Endothelial cell of umbilical vein (primary cell): Measurements from ENCODE around the gene CHMP6. TPM values are rescaled to one million over a fixed set of nuclear protein-coding genes. Genes with fewer than 3 reads are reported as not detected.

Experiments
- BruUV-seq: library from RNA; stranded (reverse); fragments of 400-500 nt; replicated peaks from 2 replicates; lab custom pipeline; 2021; lab: Mats Ljungman, UMichigan
- CTCF ChIA-PET: fragments of 300-600, 350-600 bp; sonication (Branson Sonifier 250); formaldehyde crosslinking; loops from one replicate; lab custom pipeline; 2021; ENCODE audit warnings: antibody characterized with exemption, inconsistent platforms; lab: Charles Lee
- POLR2A ChIA-PET: fragments of 300-600, 350-600 bp; sonication (Branson Sonifier 250); formaldehyde crosslinking; loops from one replicate; lab custom pipeline; 2021; ENCODE audit warnings: antibody characterized with exemption, inconsistent platforms; lab: Charles Lee
- DNase-seq: peaks from one replicate; pipeline ENCODE4 v3.0.0-alpha.2; 2011; ENCODE audit warnings: low read depth, low spot score
- FAIRE-seq: peaks from 2 replicates; lab custom pipeline; 2011; peaks lifted over from hg19 to GRCh38; lab: Jason Lieb, UNC
- H2AFZ ChIP-seq: 2 replicates; pipeline ENCODE4 v1.6.0; 2012; ENCODE audit warnings: low read depth, low read length, control low read depth, inconsistent platforms
- H3K27ac ChIP-seq: 2 replicates; pipeline ENCODE4 v1.5.1; 2011; ENCODE audit warnings: low read depth, mild to moderate bottlenecking, control low read depth, low read length, moderate library complexity; ENCODE audit not compliant: insufficient read depth
- H3K27me3 ChIP-seq, 2 experiments: 2 replicates each; pipeline versions ENCODE4 v1.6.0 to v1.6.1; 2011; ENCODE audit warnings: low read length in 2 of 2, mixed read lengths in 1 of 2; ENCODE audit not compliant: control insufficient read depth in 2 of 2, insufficient read depth in 2 of 2
- H3K36me3 ChIP-seq, 2 experiments: 2 replicates in 1 of 2; 3 replicates in 1 of 2; pipeline ENCODE4 v1.5.1; 2011; ENCODE audit warnings: low read length in 2 of 2, mild to moderate bottlenecking in 1 of 2, moderate library complexity in 1 of 2; ENCODE audit not compliant: control insufficient read depth in 2 of 2, insufficient read depth in 2 of 2; ENCODE audit errors: extremely low read depth in 1 of 2
- H3K4me1 ChIP-seq: 3 replicates; pipeline ENCODE4 v1.5.1; 2011; ENCODE audit warnings: mild to moderate bottlenecking, low read length; ENCODE audit not compliant: control insufficient read depth, insufficient read depth; ENCODE audit errors: extremely low read depth
- H3K4me2 ChIP-seq: 2 replicates; pipeline ENCODE4 v1.6.1; 2011; ENCODE audit warnings: low read length, control low read depth, mixed read lengths; ENCODE audit not compliant: insufficient read depth
- H3K4me3 ChIP-seq, 3 experiments: fragments of 200-600 bp in 1 of 3; sonication (generic), shearing (Covaris generic) in 1 of 3; replicated peaks in 1 of 3; 2 replicates each; pipeline ENCODE4 v1.5.1; 2011 to 2016; ENCODE audit warnings: control low read depth in 3 of 3, low read length in 3 of 3, mild to moderate bottlenecking in 2 of 3, inconsistent platforms in 1 of 3, low read depth in 1 of 3, moderate library complexity in 1 of 3; ENCODE audit not compliant: insufficient read depth in 1 of 3
- H3K79me2 ChIP-seq: 2 replicates; pipeline ENCODE4 v1.6.0; 2012; ENCODE audit warnings: low read length, inconsistent platforms; ENCODE audit not compliant: control insufficient read depth, insufficient read depth
- H3K9ac ChIP-seq: replicated peaks from 2 replicates; pipeline ENCODE3; 2011; ENCODE audit warnings: low read length, control low read depth; ENCODE audit not compliant: insufficient read depth; ENCODE audit errors: extremely low read depth
- H3K9me1 ChIP-seq: replicated peaks from 3 replicates; pipeline ENCODE4 v1.6.0; 2011; ENCODE audit warnings: mild to moderate bottlenecking, low read length; ENCODE audit not compliant: control insufficient read depth, insufficient read depth; ENCODE audit errors: extremely low read depth
- H3K9me3 ChIP-seq: replicated peaks from 2 replicates; pipeline ENCODE4 v1.5.1; 2012; ENCODE audit warnings: low read length, inconsistent platforms; ENCODE audit not compliant: control insufficient read depth, insufficient read depth
- H4K20me1 ChIP-seq: replicated peaks from 2 replicates; pipeline ENCODE3; 2011; ENCODE audit warnings: mild to moderate bottlenecking, low read length; ENCODE audit not compliant: control insufficient read depth, insufficient read depth; ENCODE audit errors: extremely low read depth
- CTCF ChIP-seq, 2 donors: IDR thresholded peaks; 1 replicate in 1 of 2; 2 replicates in 1 of 2; pipeline ENCODE4 v1.5.1; 2011; ENCODE audit warnings: low read length in 2 of 2, mild to moderate bottlenecking in 2 of 2, moderate library complexity in 2 of 2, control low read depth in 1 of 2, inconsistent platforms in 1 of 2, low read depth in 1 of 2; ENCODE audit not compliant: insufficient read depth in 1 of 2; ENCODE audit errors: extremely low read depth in 1 of 2
- EZH2 ChIP-seq: IDR thresholded peaks from 2 replicates; pipeline ENCODE4 v1.6.1; 2012; ENCODE audit warnings: borderline replicate concordance, low read depth, mild to moderate bottlenecking, moderate library complexity, low read length, inconsistent platforms; ENCODE audit not compliant: severe bottlenecking
- FOS ChIP-seq: IDR thresholded peaks from 2 replicates; pipeline ENCODE4 v1.6.1; 2011; ENCODE audit warnings: mild to moderate bottlenecking, low read length, moderate library complexity, borderline replicate concordance; ENCODE audit not compliant: insufficient read depth
- GATA2 ChIP-seq: IDR thresholded peaks from 2 replicates; pipeline ENCODE4 v1.7.0; 2011; ENCODE audit warnings: low read depth, mild to moderate bottlenecking, moderate library complexity, mixed read lengths, low read length; ENCODE audit not compliant: insufficient read length, insufficient read depth
- JUN ChIP-seq: IDR thresholded peaks from 2 replicates; pipeline ENCODE4 v1.6.1; 2011; ENCODE audit warnings: borderline replicate concordance, low read depth; ENCODE audit not compliant: insufficient read length, insufficient read depth
- MAX ChIP-seq: IDR thresholded peaks from 2 replicates; pipeline ENCODE4 v1.6.1; 2011; ENCODE audit not compliant: insufficient read depth, insufficient read length
- MYC ChIP-seq: IDR thresholded peaks from one replicate; pipeline ENCODE4 v1.6.1; 2011; ENCODE audit warnings: mild to moderate bottlenecking, low read depth, low read length
- POLR2A ChIP-seq: IDR thresholded peaks from 2 replicates; pipeline ENCODE4 v1.6.1; 2012; ENCODE audit warnings: low read depth, mild to moderate bottlenecking, control low read depth, low read length
- POLR2AphosphoS5 ChIP-seq: IDR thresholded peaks from 2 replicates; pipeline ENCODE4 v1.6.1; 2012; ENCODE audit warnings: low read depth, mild to moderate bottlenecking, control low read depth, low read length, moderate library complexity; ENCODE audit not compliant: insufficient read depth
- dilution Hi-C: fragments of 300-500 bp; cut with MboI; formaldehyde crosslinking; loops from one replicate; pipeline ENCODE4 v1.15.0; 2019; ENCODE audit warnings: low sequenced_read_pairs; ENCODE audit not compliant: extremely low pct_ligation_motif_present
- intact Hi-C: fragments of 100-400 bp; cut with micrococcal nuclease; formaldehyde crosslinking; loops from one replicate; pipeline ENCODE4 v1.10.0; 2022
- polyA plus RNA-seq, 4 experiments: library from polyadenylated mRNA; depleted of rRNA in 3 of 4; stranded (reverse) in 3 of 4; unstranded in 1 of 4; fragments of >200 nt; gene quantifications; 2 replicates each; pipeline versions ENCODE4 v1.2.1 to v1.2.3, GENCODE V29; 2011 to 2012; ENCODE audit warnings: missing spikeins in 1 of 4
- total RNA-seq: library from RNA; stranded (reverse); gene quantifications from 2 replicates; pipeline ENCODE4 v1.2.3, GENCODE V29; 2021

CHMP6 gene
- total and polyA plus RNA-seq, 2 donors (not counting 3 experiments of a cell fraction or from before 2014, with no cell fraction given) = 42.5 to 48.5 TPM

- dilution Hi-C loops (no loop called here), intact Hi-C loops (no loop called here)
- Histone ChIP-seq H3K9ac (no peak overlapping the region), H3K4me2 (no peak overlapping the region), H3K9me1 (no peaks in the 10 kb centered on the region), H3K27ac (no peak overlapping the region), H2AFZ (no peak overlapping the region), H4K20me1 (no peaks in the 10 kb centered on the region), H3K9me3 (no peaks in the 10 kb centered on the region), H3K4me3 (no peak overlapping the region), H3K79me2 (no peaks in the 10 kb centered on the region), H3K4me1 (no peaks in the 10 kb centered on the region), H3K27me3 (no peaks in the 10 kb centered on the region), H3K36me3 (no peaks in the 10 kb centered on the region)
- DNase-seq = no peak
- no TSS peak for BruUV-seq
- POLR2A ChIA-PET = interaction anchor here (0.7 kb wide), 1 partner anchor 948 kb away, joined by 5 read pairs; no protein-coding TSS in a partner anchor
- TF ChIP-seq MYC = no peak
- no peak for TF ChIP-seq EZH2
- no peak for TF ChIP-seq CTCF (IDR thresholded peaks at IDR 0.05; ENCODE audit: extremely low read depth in 1 of 2, insufficient read depth in 1 of 2, low read depth in 1 of 2, low read length in 2 of 2)
- TF ChIP-seq POLR2AphosphoS5 = no peak
- TF ChIP-seq JUN = no peak
- no peak for TF ChIP-seq GATA2
- no peak for TF ChIP-seq POLR2A
- TF ChIP-seq MAX = no peak
- no peak for TF ChIP-seq FOS
- CTCF ChIA-PET = interaction anchor here (0.7 to 2.0 kb wide), 3 partner anchors 9 to 21 kb away, joined by 3 to 6 read pairs (median 3); no protein-coding TSS in a partner anchor
- FAIRE-seq = no peak
These were observed 34.1 kb upstream of the CHMP6 start for GRCh38 chr17:80957461-80957941.
